ENCODE measurements around the gene MRPL3.

- TF ChIP-seq CTCF (IDR thresholded peaks at IDR 0.05): no peak
- no peak for TF ChIP-seq POLR2AphosphoS5 (IDR thresholded peaks at IDR 0.05)
- no peak for TF ChIP-seq POLR2A (IDR thresholded peaks at IDR 0.05)
- TF ChIP-seq EP300 (IDR thresholded peaks at IDR 0.05): no peak
Observed at GRCh38 chr3:131470377-131470776, 32.4 kb downstream of the MRPL3 start.

Data from upper lobe of left lung (tissue), 4 donors.